K562 (cell line): ENCODE measurements around the gene DACT3. TPM values are rescaled to one million over a fixed set of nuclear protein-coding genes. Genes with fewer than 3 reads are reported as not detected.

Experiments used
- ATAC-seq: fragments of 200-7000 bp; cut with Tn5 transposase; 3 replicates; pipeline ENCODE4 v1.9.1; 2020; ENCODE audit warnings: moderate library complexity
- BruUV-seq: library from RNA; stranded (reverse); fragments of 400-500 nt; replicated peaks from 2 replicates; lab custom pipeline; 2021; lab: Mats Ljungman, UMichigan
- CTCF ChIA-PET: fragments of 300-600 bp; formaldehyde crosslinking; extraction: SDS; loops from one replicate; lab custom pipeline; 2021; ENCODE audit warnings: low intra/inter-chr PET ratio; lab: Yijun Ruan, JAX
- POLR2A ChIA-PET: fragments of 300-600, 350-650 bp; sonication (Branson Sonifier 250); formaldehyde crosslinking; extraction: SDS; loops from one replicate; lab custom pipeline; 2021; ENCODE audit warnings: antibody characterized with exemption, inconsistent platforms; lab: Yijun Ruan, JAX
- DNase-seq, 4 experiments: peaks; one replicate each; pipeline versions ENCODE4 v3.0.0 to v3.0.0-alpha.2; 2011 to 2018; ENCODE audit warnings: low spot score in 3 of 4, mixed read lengths in 3 of 4; ENCODE audit errors: extremely low read depth in 1 of 4
- FAIRE-seq: peaks from 2 replicates; lab custom pipeline; 2011; peaks lifted over from hg19 to GRCh38; lab: Jason Lieb, UNC
- H2AFZ ChIP-seq: 2 replicates; pipeline ENCODE4 v1.6.0; 2011; ENCODE audit warnings: low read depth, low read length, control low read depth, inconsistent platforms
- H3K27ac ChIP-seq: fragments of 200-600 bp; 3 replicates; pipeline ENCODE4 v1.8.0; 2011; ENCODE audit warnings: low read depth, mild to moderate bottlenecking, control low read depth, inconsistent platforms, low read length, moderate library complexity, mixed read lengths; ENCODE audit errors: extremely low read depth
- H3K27me3 ChIP-seq, 2 experiments: fragments of 300-600 bp in 1 of 2; 2 replicates in 1 of 2; 3 replicates in 1 of 2; pipeline versions ENCODE4 v1.6.0 to v1.8.0; 2011; ENCODE audit warnings: inconsistent platforms in 2 of 2, low read length in 2 of 2, mild to moderate bottlenecking in 1 of 2, mixed read lengths in 1 of 2, moderate library complexity in 1 of 2; ENCODE audit not compliant: control insufficient read depth in 2 of 2, insufficient read depth in 2 of 2
- H3K36me3 ChIP-seq: fragments of 300-600 bp; 3 replicates; pipeline ENCODE4 v1.8.0; 2011; ENCODE audit warnings: mild to moderate bottlenecking, low read length, inconsistent platforms; ENCODE audit not compliant: control insufficient read depth, insufficient read depth
- H3K4me1 ChIP-seq, 2 experiments: fragments of 200-600 bp in 1 of 2; replicated peaks in 1 of 2; 2 replicates in 1 of 2; 3 replicates in 1 of 2; pipeline versions ENCODE4 v1.5.1 to v1.8.0; 2011; ENCODE audit warnings: inconsistent platforms in 2 of 2, low read length in 2 of 2, mild to moderate bottlenecking in 1 of 2, mixed read lengths in 1 of 2, moderate library complexity in 1 of 2; ENCODE audit not compliant: control insufficient read depth in 2 of 2, insufficient read depth in 2 of 2
- H3K4me2 ChIP-seq: 2 replicates; pipeline ENCODE4 v1.6.1; 2011; ENCODE audit warnings: low read length, control low read depth, inconsistent platforms, mixed read lengths; ENCODE audit not compliant: insufficient read depth
- H3K4me3 ChIP-seq: fragments of 200-600 bp; sonication (generic), shearing (Covaris generic); 2 replicates; pipeline ENCODE4 v1.5.1; 2016; ENCODE audit warnings: control low read depth, inconsistent platforms
- H3K79me2 ChIP-seq: fragments of 200-600 bp; 3 replicates; pipeline ENCODE4 v1.8.0; 2011; ENCODE audit warnings: low read length, inconsistent platforms; ENCODE audit not compliant: control insufficient read depth, insufficient read depth
- H3K9ac ChIP-seq, 2 experiments: 2 replicates each; pipeline versions ENCODE4 v1.6.0 to v1.6.1; 2011; ENCODE audit warnings: low read depth in 2 of 2, low read length in 2 of 2, control low read depth in 1 of 2, inconsistent platforms in 1 of 2, mild to moderate bottlenecking in 1 of 2, mixed read lengths in 1 of 2; ENCODE audit not compliant: insufficient read depth in 1 of 2
- H3K9me1 ChIP-seq: one replicate; pipeline ENCODE4 v1.6.0; 2011; ENCODE audit warnings: inconsistent platforms, mild to moderate bottlenecking, low read length, moderate library complexity; ENCODE audit not compliant: control insufficient read depth, insufficient read depth
- H3K9me3 ChIP-seq: replicated peaks from 2 replicates; pipeline ENCODE4 v1.5.1; 2011; ENCODE audit warnings: low read depth, low read length, inconsistent platforms; ENCODE audit not compliant: control insufficient read depth, insufficient read depth
- H4K20me1 ChIP-seq: replicated peaks from 2 replicates; pipeline ENCODE4 v1.6.1; 2011; ENCODE audit warnings: low read length, inconsistent platforms, mixed read lengths; ENCODE audit not compliant: control insufficient read depth, insufficient read depth
- CREB1 ChIP-seq, 2 experiments: sonication (generic) in 1 of 2; formaldehyde crosslinking in 1 of 2; IDR thresholded peaks; 2 replicates each; pipeline versions ENCODE4 v1.6.1 to v1.8.0; 2012 to 2022; ENCODE audit warnings: inconsistent platforms in 1 of 2, mild to moderate bottlenecking in 1 of 2, missing genetic modification reagents in 1 of 2, moderate library complexity in 1 of 2
- GTF2A2 ChIP-seq: IDR thresholded peaks from 2 replicates; pipeline ENCODE4 v1.6.1; 2016; ENCODE audit warnings: mild to moderate bottlenecking, missing genetic modification characterization, missing compliant biosample characterization
- PHF8 ChIP-seq: fragments of 200-600 bp; sonication (generic); IDR thresholded peaks from 2 replicates; pipeline ENCODE4 v1.6.1; 2012; ENCODE audit warnings: mixed run types, mild to moderate bottlenecking, inconsistent platforms, low read length, moderate library complexity, borderline replicate concordance
- POLR2G ChIP-seq: fragments of 200-400 bp; formaldehyde crosslinking; IDR thresholded peaks from 2 replicates; pipeline ENCODE4 v1.6.1; 2017; ENCODE audit warnings: low read depth, mild to moderate bottlenecking, antibody characterized with exemption, low read length, moderate library complexity
- SETDB1 ChIP-seq: IDR thresholded peaks from one replicate; pipeline ENCODE4 v1.6.1; 2012; ENCODE audit warnings: low read length, control low read depth, inconsistent platforms
- TCFL5 ChIP-seq: fragments of 250-450 bp; sonication (Bioruptor Pico); conservative IDR thresholded peaks from 2 replicates; pipeline ENCODE4 v1.6.1; 2021; ENCODE audit warnings: mild to moderate bottlenecking, moderate library complexity, matching md5 sums
- ZBTB8A ChIP-seq: fragments of 450-650 bp; IDR thresholded peaks from 2 replicates; pipeline ENCODE4 v1.6.1; 2018; ENCODE audit warnings: mild to moderate bottlenecking, moderate library complexity; ENCODE audit not compliant: partially characterized antibody
- WGBS: fragments of 100-300 bp; shearing (Covaris generic); methylation state at CpG from one replicate; pipeline ENCODE4 v1.1.6; 2016; ENCODE audit warnings: low coverage, mixed read lengths; ENCODE audit not compliant: insufficient coverage; ENCODE audit errors: missing lambda C conversion rate; 5-methylcytosine and 5-hydroxymethylcytosine counted together
- in situ Hi-C: fragments of 300-500 bp; cut with MboI; formaldehyde crosslinking; loops from 4 replicates; pipeline ENCODE4 v1.15.0; 2018; ENCODE audit warnings: inconsistent platforms, mixed read lengths
- intact Hi-C: fragments of 100-400 bp; cut with micrococcal nuclease; formaldehyde crosslinking; loops from 2 replicates; pipeline ENCODE4 v1.14.2; 2022
- polyA plus RNA-seq, 8 experiments: library from polyadenylated mRNA; depleted of rRNA in 4 of 8; stranded (reverse) in 5 of 8; unstranded in 3 of 8; fragments of >200 nt; fragmentation: Nextera tagmentation in 2 of 8; fragmentation: Illumina TruSeq in 1 of 8; extraction: Ambion mirVana in 2 of 8; extraction: Trizol in 1 of 8; gene quantifications; 2 replicates each; pipeline versions ENCODE4 v1.2.1 to v1.2.3, GENCODE V29; 2011 to 2014; ENCODE audit warnings: inconsistent platforms in 1 of 8, missing spikeins in 1 of 8
- total RNA-seq, 7 experiments: library from RNA; depleted of rRNA in 6 of 7; stranded (reverse); fragments of >200 nt in 6 of 7; fragmentation: Illumina TruSeq in 2 of 7; extraction: Trizol in 2 of 7; gene quantifications; 2 replicates each; pipeline versions ENCODE4 v1.2.1 to v1.2.3, GENCODE V29; 2011 to 2021; ENCODE audit warnings: low replicate concordance in 1 of 7
- TF ChIP-seq, protein P1 (sequence below): sonication (generic); formaldehyde crosslinking; IDR thresholded peaks from 2 replicates; pipeline ENCODE4 v1.8.1; 2023; ENCODE audit warnings: mild to moderate bottlenecking, missing genetic modification reagents
- TF ChIP-seq, protein P2 (sequence below): sonication (generic); formaldehyde crosslinking; IDR thresholded peaks from 2 replicates; pipeline ENCODE4 v1.8.0; 2022; ENCODE audit warnings: mild to moderate bottlenecking, missing genetic modification reagents
- TF ChIP-seq, protein P3 (sequence below): fragments of 250-450 bp; sonication (Bioruptor Pico); IDR thresholded peaks from 2 replicates; pipeline ENCODE4 v1.4.0; 2020

DACT3 gene
- total and polyA plus RNA-seq, 9 of the 15 experiments (the other 6 are each of a cell fraction or from before 2014, with no cell fraction given) = 0.67 to 6.5 (median 3.5) TPM

DNA sequence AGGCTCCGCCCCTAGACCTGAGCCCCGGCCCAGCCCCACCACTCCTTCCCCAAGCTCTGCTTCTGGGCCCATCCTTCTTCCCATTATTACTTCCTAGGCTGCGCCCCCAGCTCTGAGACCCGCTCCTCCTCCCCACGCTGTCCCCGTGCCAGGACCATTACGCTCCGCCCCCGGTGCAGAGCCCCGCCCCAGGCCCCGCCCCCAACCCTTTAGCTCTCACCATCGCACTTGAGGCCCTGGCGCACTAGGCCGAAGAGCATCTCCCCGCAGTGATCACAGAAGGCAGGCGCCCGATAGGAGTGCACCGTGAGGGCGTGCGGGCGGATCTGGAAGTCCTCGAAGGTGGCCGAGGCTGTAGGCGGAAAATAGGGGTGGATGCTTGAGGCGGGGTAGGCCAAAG is 49.7 kb upstream of the DACT3 start:
- CTCF ChIA-PET = no interaction called here
- Histone ChIP-seq H3K9me3 (no peaks in the 10 kb centered on the region), H4K20me1 (no peaks in the 10 kb centered on the region), H2AFZ (no peak overlapping the region), H3K27ac (no peak overlapping the region), H3K79me2 (peaks cover 16% of the 10 kb centered on the region)
- BruUV-seq = no TSS peak
- 72% methylated on average over 14 of the region's 25 CpGs for WGBS
- POLR2A ChIA-PET = interaction anchor here (0.6 to 1.1 kb wide), 5 partner anchors 11 to 148 kb away, joined by 3 to 8 read pairs (median 4); partner anchors contain the start of gene DACT3
- TF ChIP-seq, protein P1, sequence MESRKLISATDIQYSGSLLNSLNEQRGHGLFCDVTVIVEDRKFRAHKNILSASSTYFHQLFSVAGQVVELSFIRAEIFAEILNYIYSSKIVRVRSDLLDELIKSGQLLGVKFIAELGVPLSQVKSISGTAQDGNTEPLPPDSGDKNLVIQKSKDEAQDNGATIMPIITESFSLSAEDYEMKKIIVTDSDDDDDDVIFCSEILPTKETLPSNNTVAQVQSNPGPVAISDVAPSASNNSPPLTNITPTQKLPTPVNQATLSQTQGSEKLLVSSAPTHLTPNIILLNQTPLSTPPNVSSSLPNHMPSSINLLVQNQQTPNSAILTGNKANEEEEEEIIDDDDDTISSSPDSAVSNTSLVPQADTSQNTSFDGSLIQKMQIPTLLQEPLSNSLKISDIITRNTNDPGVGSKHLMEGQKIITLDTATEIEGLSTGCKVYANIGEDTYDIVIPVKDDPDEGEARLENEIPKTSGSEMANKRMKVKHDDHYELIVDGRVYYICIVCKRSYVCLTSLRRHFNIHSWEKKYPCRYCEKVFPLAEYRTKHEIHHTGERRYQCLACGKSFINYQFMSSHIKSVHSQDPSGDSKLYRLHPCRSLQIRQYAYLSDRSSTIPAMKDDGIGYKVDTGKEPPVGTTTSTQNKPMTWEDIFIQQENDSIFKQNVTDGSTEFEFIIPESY (CRISPR knock-in tag) = peak; percentile 74; the same call in 1 of the 2 replicates
- TF ChIP-seq ZBTB8A (no peak), CREB1 (IDR thresholded peaks at IDR 0.05) (no peak), CREB1 (CRISPR knock-in tag; IDR thresholded peaks at IDR 0.05) (no peak), SETDB1 (no peak), TCFL5 (CRISPR knock-in tag) (no peak), GTF2A2 (tag) (no peak), POLR2G (0 out of 2 replicates have a peak, but pooled peaks have one; percentile 37), PHF8 (no peak)
- TF ChIP-seq, protein P2, sequence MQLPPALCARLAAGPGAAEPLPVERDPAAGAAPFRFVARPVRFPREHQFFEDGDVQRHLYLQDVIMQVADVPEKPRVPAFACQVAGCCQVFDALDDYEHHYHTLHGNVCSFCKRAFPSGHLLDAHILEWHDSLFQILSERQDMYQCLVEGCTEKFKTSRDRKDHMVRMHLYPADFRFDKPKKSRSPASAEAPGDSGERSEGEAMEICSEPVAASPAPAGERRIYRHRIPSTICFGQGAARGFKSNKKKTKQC = no peak
- TF ChIP-seq, protein P3, sequence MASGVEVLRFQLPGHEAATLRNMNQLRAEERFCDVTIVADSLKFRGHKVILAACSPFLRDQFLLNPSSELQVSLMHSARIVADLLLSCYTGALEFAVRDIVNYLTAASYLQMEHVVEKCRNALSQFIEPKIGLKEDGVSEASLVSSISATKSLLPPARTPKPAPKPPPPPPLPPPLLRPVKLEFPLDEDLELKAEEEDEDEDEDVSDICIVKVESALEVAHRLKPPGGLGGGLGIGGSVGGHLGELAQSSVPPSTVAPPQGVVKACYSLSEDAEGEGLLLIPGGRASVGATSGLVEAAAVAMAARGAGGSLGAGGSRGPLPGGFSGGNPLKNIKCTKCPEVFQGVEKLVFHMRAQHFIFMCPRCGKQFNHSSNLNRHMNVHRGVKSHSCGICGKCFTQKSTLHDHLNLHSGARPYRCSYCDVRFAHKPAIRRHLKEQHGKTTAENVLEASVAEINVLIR = no peak
- TF ChIP-seq, all 486 proteins: peak for 2
- Histone ChIP-seq H3K9me1 (no peaks in the 10 kb centered on the region), H3K36me3 (peaks cover 26% of the 10 kb centered on the region; the same call in 2 of the 3 replicates), H3K27me3 (no peaks in the 10 kb centered on the region), H3K4me3 (no peak overlapping the region), H3K9ac (no peak overlapping the region), H3K4me2 (no peak overlapping the region), H3K4me1 (peaks cover 12 to 24% of the 10 kb centered on the region in 2 experiments)
- intact Hi-C loops = no loop called here
- ATAC-seq (peak; percentile 63), DNase-seq (peak; percentile 41 to 71 (median 69)), FAIRE-seq (no peak)
- in situ Hi-C loops = no loop called here
